WTC11 (cell line): Measurements from ENCODE around the gene TANGO6. TPM values are rescaled to one million over a fixed set of nuclear protein-coding genes. Genes with fewer than 3 reads are reported as not detected.

Experiments used
- CREM ChIP-seq: sonication (generic); formaldehyde crosslinking; IDR thresholded peaks from 2 replicates; pipeline ENCODE4 v1.8.1; 2022; ENCODE audit warnings: mild to moderate bottlenecking, missing genetic modification reagents, moderate library complexity
- E2F4 ChIP-seq: sonication (generic); formaldehyde crosslinking; IDR thresholded peaks from 2 replicates; pipeline ENCODE4 v1.8.1; 2022; ENCODE audit warnings: low read depth, mild to moderate bottlenecking, moderate library complexity, missing genetic modification reagents, borderline replicate concordance
- ELF4 ChIP-seq: sonication (generic); formaldehyde crosslinking; IDR thresholded peaks from 2 replicates; pipeline ENCODE4 v1.8.1; 2022; ENCODE audit warnings: low read depth, mild to moderate bottlenecking, moderate library complexity, missing genetic modification reagents
- GTF2I ChIP-seq: fragments of 250-450 bp; sonication (Bioruptor Pico); conservative IDR thresholded peaks from 2 replicates; pipeline ENCODE4 v1.4.0; 2021; ENCODE audit warnings: mild to moderate bottlenecking
- HMGA2 ChIP-seq: fragments of 250-450 bp; sonication (Bioruptor Pico); IDR thresholded peaks from 2 replicates; pipeline ENCODE4 v1.4.0; 2021; ENCODE audit warnings: mild to moderate bottlenecking, moderate library complexity
- MXD4 ChIP-seq: fragments of 250-450 bp; sonication (Bioruptor Pico); IDR thresholded peaks from 2 replicates; pipeline ENCODE4 v1.8.0; 2021; ENCODE audit warnings: mild to moderate bottlenecking, moderate library complexity, borderline replicate concordance
- MYBL2 ChIP-seq: sonication (generic); formaldehyde crosslinking; IDR thresholded peaks from 2 replicates; pipeline ENCODE4 v1.8.1; 2023; ENCODE audit warnings: mild to moderate bottlenecking, moderate library complexity, missing genetic modification reagents
- NFATC4 ChIP-seq: fragments of 250-450 bp; sonication (Bioruptor Pico); IDR thresholded peaks from 2 replicates; pipeline ENCODE4 v1.9.0; 2021; ENCODE audit warnings: mild to moderate bottlenecking
- NR2C2 ChIP-seq: sonication (generic); formaldehyde crosslinking; IDR thresholded peaks from 2 replicates; pipeline ENCODE4 v1.8.0; 2022; ENCODE audit warnings: mild to moderate bottlenecking, missing genetic modification reagents
- RELA ChIP-seq: sonication (generic); formaldehyde crosslinking; IDR thresholded peaks from 2 replicates; pipeline ENCODE4 v1.8.1; 2022; ENCODE audit warnings: missing genetic modification reagents, mild to moderate bottlenecking, borderline replicate concordance
- SMAD4 ChIP-seq: sonication (generic); formaldehyde crosslinking; IDR thresholded peaks from 2 replicates; pipeline ENCODE4 v1.8.0; 2022; ENCODE audit warnings: mild to moderate bottlenecking, missing genetic modification reagents
- SP1 ChIP-seq: sonication (generic); formaldehyde crosslinking; conservative IDR thresholded peaks from 2 replicates; pipeline ENCODE4 v1.8.1; 2022; ENCODE audit warnings: missing genetic modification reagents
- ZBTB21 ChIP-seq: sonication (generic); formaldehyde crosslinking; IDR thresholded peaks from 2 replicates; pipeline ENCODE4 v1.8.1; 2023; ENCODE audit warnings: mild to moderate bottlenecking, missing genetic modification reagents, borderline replicate concordance
- ZNF121 ChIP-seq: sonication (generic); formaldehyde crosslinking; IDR thresholded peaks from 2 replicates; pipeline ENCODE4 v1.8.0; 2023; ENCODE audit warnings: missing genetic modification reagents
- ZNF423 ChIP-seq: fragments of 250-450 bp; sonication (Bioruptor Pico); IDR thresholded peaks from 2 replicates; pipeline ENCODE4 v2.1.2; 2022; ENCODE audit warnings: mild to moderate bottlenecking, moderate library complexity
- total RNA-seq: library from RNA; stranded (reverse); gene quantifications from 3 replicates; pipeline ENCODE4 v1.2.3, GENCODE V29; 2021
- TF ChIP-seq, protein P1 (sequence below): sonication (generic); formaldehyde crosslinking; IDR thresholded peaks from 2 replicates; pipeline ENCODE4 v1.8.1; 2023; ENCODE audit warnings: mild to moderate bottlenecking, missing genetic modification reagents, borderline replicate concordance
- TF ChIP-seq, protein P2 (sequence below): sonication (generic); formaldehyde crosslinking; IDR thresholded peaks from 2 replicates; pipeline ENCODE4 v1.8.1; 2022; ENCODE audit warnings: mild to moderate bottlenecking, moderate library complexity, missing genetic modification reagents
- TF ChIP-seq, protein P3 (sequence below): sonication (generic); formaldehyde crosslinking; IDR thresholded peaks from 2 replicates; pipeline ENCODE4 v1.8.0; 2022; ENCODE audit warnings: mild to moderate bottlenecking, missing genetic modification reagents
- TF ChIP-seq, protein P4 (sequence below): fragments of 250-450 bp; sonication (Bioruptor Pico); IDR thresholded peaks from 2 replicates; pipeline ENCODE4 v1.9.0; 2021; ENCODE audit warnings: mild to moderate bottlenecking, borderline replicate concordance
- TF ChIP-seq, protein P5 (sequence below): sonication (generic); formaldehyde crosslinking; IDR thresholded peaks from 2 replicates; pipeline ENCODE4 v1.8.0; 2022; ENCODE audit warnings: missing genetic modification reagents
- TF ChIP-seq, protein P6 (sequence below): sonication (generic); formaldehyde crosslinking; IDR thresholded peaks from 2 replicates; pipeline ENCODE4 v1.8.0; 2022; ENCODE audit warnings: mild to moderate bottlenecking, missing genetic modification reagents
- TF ChIP-seq, protein P7 (sequence below): fragments of 200-600 bp; IDR thresholded peaks from 2 replicates; pipeline ENCODE4 v1.8.0; 2022; ENCODE audit warnings: antibody characterized with exemption

TANGO6 gene
- total RNA-seq, 1 experiment from 2014 or later = 15.6 TPM

DNA sequence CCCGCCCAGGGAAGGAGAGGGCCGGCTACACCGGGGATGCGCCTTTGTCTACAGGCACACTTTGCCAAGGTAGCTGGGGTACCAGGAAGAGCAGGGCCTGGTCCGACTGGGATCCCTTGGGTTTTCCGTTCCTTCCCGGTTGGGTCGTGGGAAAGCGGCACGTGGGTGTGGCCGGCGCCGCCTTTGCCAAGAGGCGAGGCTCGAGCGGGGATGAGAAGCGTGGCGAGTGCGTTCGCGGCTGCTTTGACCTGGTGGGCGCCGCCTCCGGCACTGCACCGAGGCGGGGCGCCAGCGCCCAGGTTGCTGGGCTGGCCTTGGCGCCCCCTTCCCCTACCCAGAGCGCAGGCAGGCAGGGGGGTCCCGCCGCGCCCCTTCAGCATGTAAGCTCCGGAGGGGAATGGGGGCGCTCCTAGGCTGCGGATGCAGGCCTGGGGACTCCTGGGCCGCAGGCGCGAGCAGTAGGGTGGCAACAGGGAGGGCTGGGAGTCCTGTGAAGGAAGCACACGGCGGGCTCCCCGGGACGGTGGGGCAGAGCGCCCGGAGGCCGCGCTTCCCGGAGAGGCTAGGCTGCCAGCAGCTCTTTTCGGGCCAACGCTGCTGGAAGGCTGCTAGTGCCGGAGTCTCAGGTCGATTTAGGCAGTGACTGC, 264.1 kb downstream of the TANGO6 start (continued):
- TF ChIP-seq, protein P1, sequence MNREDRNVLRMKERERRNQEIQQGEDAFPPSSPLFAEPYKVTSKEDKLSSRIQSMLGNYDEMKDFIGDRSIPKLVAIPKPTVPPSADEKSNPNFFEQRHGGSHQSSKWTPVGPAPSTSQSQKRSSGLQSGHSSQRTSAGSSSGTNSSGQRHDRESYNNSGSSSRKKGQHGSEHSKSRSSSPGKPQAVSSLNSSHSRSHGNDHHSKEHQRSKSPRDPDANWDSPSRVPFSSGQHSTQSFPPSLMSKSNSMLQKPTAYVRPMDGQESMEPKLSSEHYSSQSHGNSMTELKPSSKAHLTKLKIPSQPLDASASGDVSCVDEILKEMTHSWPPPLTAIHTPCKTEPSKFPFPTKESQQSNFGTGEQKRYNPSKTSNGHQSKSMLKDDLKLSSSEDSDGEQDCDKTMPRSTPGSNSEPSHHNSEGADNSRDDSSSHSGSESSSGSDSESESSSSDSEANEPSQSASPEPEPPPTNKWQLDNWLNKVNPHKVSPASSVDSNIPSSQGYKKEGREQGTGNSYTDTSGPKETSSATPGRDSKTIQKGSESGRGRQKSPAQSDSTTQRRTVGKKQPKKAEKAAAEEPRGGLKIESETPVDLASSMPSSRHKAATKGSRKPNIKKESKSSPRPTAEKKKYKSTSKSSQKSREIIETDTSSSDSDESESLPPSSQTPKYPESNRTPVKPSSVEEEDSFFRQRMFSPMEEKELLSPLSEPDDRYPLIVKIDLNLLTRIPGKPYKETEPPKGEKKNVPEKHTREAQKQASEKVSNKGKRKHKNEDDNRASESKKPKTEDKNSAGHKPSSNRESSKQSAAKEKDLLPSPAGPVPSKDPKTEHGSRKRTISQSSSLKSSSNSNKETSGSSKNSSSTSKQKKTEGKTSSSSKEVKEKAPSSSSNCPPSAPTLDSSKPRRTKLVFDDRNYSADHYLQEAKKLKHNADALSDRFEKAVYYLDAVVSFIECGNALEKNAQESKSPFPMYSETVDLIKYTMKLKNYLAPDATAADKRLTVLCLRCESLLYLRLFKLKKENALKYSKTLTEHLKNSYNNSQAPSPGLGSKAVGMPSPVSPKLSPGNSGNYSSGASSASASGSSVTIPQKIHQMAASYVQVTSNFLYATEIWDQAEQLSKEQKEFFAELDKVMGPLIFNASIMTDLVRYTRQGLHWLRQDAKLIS (CRISPR knock-in tag) = no peak
- TF ChIP-seq ZNF121 (no peak), GTF2I (CRISPR knock-in tag) (no peak), E2F4 (no peak), SP1 (CRISPR knock-in tag) (peak; percentile 61), ELF4 (CRISPR knock-in tag) (no peak), SMAD4 (CRISPR knock-in tag) (peak; percentile 37; the same call in 1 of the 2 replicates), RELA (no peak), NR2C2 (no peak), HMGA2 (no peak), NFATC4 (no peak), ZBTB21 (no peak), MXD4 (no peak), CREM (CRISPR knock-in tag) (no peak), MYBL2 (CRISPR knock-in tag) (no peak), ZNF423 (CRISPR knock-in tag) (peak; percentile 69; the same call in 1 of the 2 replicates)
- TF ChIP-seq, protein P2, sequence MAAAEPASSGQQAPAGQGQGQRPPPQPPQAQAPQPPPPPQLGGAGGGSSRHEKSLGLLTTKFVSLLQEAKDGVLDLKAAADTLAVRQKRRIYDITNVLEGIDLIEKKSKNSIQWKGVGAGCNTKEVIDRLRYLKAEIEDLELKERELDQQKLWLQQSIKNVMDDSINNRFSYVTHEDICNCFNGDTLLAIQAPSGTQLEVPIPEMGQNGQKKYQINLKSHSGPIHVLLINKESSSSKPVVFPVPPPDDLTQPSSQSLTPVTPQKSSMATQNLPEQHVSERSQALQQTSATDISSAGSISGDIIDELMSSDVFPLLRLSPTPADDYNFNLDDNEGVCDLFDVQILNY (CRISPR knock-in tag) = 0 out of 2 replicates have a peak, but pooled peaks have one; percentile 8
- TF ChIP-seq, protein P3, sequence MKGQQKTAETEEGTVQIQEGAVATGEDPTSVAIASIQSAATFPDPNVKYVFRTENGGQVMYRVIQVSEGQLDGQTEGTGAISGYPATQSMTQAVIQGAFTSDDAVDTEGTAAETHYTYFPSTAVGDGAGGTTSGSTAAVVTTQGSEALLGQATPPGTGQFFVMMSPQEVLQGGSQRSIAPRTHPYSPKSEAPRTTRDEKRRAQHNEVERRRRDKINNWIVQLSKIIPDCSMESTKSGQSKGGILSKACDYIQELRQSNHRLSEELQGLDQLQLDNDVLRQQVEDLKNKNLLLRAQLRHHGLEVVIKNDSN (CRISPR knock-in tag) = peak; percentile 60; the same call in 1 of the 2 replicates
- TF ChIP-seq, protein P4, sequence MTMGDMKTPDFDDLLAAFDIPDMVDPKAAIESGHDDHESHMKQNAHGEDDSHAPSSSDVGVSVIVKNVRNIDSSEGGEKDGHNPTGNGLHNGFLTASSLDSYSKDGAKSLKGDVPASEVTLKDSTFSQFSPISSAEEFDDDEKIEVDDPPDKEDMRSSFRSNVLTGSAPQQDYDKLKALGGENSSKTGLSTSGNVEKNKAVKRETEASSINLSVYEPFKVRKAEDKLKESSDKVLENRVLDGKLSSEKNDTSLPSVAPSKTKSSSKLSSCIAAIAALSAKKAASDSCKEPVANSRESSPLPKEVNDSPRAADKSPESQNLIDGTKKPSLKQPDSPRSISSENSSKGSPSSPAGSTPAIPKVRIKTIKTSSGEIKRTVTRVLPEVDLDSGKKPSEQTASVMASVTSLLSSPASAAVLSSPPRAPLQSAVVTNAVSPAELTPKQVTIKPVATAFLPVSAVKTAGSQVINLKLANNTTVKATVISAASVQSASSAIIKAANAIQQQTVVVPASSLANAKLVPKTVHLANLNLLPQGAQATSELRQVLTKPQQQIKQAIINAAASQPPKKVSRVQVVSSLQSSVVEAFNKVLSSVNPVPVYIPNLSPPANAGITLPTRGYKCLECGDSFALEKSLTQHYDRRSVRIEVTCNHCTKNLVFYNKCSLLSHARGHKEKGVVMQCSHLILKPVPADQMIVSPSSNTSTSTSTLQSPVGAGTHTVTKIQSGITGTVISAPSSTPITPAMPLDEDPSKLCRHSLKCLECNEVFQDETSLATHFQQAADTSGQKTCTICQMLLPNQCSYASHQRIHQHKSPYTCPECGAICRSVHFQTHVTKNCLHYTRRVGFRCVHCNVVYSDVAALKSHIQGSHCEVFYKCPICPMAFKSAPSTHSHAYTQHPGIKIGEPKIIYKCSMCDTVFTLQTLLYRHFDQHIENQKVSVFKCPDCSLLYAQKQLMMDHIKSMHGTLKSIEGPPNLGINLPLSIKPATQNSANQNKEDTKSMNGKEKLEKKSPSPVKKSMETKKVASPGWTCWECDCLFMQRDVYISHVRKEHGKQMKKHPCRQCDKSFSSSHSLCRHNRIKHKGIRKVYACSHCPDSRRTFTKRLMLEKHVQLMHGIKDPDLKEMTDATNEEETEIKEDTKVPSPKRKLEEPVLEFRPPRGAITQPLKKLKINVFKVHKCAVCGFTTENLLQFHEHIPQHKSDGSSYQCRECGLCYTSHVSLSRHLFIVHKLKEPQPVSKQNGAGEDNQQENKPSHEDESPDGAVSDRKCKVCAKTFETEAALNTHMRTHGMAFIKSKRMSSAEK (CRISPR knock-in tag) = no peak
- TF ChIP-seq, protein P5, sequence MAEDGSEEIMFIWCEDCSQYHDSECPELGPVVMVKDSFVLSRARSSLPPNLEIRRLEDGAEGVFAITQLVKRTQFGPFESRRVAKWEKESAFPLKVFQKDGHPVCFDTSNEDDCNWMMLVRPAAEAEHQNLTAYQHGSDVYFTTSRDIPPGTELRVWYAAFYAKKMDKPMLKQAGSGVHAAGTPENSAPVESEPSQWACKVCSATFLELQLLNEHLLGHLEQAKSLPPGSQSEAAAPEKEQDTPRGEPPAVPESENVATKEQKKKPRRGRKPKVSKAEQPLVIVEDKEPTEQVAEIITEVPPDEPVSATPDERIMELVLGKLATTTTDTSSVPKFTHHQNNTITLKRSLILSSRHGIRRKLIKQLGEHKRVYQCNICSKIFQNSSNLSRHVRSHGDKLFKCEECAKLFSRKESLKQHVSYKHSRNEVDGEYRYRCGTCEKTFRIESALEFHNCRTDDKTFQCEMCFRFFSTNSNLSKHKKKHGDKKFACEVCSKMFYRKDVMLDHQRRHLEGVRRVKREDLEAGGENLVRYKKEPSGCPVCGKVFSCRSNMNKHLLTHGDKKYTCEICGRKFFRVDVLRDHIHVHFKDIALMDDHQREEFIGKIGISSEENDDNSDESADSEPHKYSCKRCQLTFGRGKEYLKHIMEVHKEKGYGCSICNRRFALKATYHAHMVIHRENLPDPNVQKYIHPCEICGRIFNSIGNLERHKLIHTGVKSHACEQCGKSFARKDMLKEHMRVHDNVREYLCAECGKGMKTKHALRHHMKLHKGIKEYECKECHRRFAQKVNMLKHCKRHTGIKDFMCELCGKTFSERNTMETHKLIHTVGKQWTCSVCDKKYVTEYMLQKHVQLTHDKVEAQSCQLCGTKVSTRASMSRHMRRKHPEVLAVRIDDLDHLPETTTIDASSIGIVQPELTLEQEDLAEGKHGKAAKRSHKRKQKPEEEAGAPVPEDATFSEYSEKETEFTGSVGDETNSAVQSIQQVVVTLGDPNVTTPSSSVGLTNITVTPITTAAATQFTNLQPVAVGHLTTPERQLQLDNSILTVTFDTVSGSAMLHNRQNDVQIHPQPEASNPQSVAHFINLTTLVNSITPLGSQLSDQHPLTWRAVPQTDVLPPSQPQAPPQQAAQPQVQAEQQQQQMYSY (CRISPR knock-in tag) = 0 out of 2 replicates have a peak, but pooled peaks have one; percentile 0
- TF ChIP-seq, protein P6, sequence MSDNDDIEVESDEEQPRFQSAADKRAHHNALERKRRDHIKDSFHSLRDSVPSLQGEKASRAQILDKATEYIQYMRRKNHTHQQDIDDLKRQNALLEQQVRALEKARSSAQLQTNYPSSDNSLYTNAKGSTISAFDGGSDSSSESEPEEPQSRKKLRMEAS (CRISPR knock-in tag) = peak; percentile 71; the same call in 1 of the 2 replicates
- TF ChIP-seq, protein P7, sequence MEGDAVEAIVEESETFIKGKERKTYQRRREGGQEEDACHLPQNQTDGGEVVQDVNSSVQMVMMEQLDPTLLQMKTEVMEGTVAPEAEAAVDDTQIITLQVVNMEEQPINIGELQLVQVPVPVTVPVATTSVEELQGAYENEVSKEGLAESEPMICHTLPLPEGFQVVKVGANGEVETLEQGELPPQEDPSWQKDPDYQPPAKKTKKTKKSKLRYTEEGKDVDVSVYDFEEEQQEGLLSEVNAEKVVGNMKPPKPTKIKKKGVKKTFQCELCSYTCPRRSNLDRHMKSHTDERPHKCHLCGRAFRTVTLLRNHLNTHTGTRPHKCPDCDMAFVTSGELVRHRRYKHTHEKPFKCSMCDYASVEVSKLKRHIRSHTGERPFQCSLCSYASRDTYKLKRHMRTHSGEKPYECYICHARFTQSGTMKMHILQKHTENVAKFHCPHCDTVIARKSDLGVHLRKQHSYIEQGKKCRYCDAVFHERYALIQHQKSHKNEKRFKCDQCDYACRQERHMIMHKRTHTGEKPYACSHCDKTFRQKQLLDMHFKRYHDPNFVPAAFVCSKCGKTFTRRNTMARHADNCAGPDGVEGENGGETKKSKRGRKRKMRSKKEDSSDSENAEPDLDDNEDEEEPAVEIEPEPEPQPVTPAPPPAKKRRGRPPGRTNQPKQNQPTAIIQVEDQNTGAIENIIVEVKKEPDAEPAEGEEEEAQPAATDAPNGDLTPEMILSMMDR = no peak
